H9 (cell line): ENCODE data around the gene TMEM63C. TPM values are rescaled to one million over a fixed set of nuclear protein-coding genes. Genes with fewer than 3 reads are reported as not detected.

Experiments used
- DNase-seq: peaks from one replicate; pipeline ENCODE4 v3.0.0-alpha.2; 2017
- H2AFZ ChIP-seq: one replicate; pipeline ENCODE4 v1.6.1; 2013; ENCODE audit warnings: mild to moderate bottlenecking, low read length, control low read depth, moderate library complexity
- H2AK5ac ChIP-seq: 2 replicates; pipeline ENCODE4 v1.6.1; 2013; ENCODE audit warnings: low read length, control low read depth, mixed read lengths; ENCODE audit not compliant: insufficient read length
- H2BK120ac ChIP-seq: one replicate; pipeline ENCODE4 v1.6.1; 2013; ENCODE audit warnings: low read depth, mild to moderate bottlenecking, low read length, control low read depth, inconsistent platforms; ENCODE audit not compliant: poor library complexity, severe bottlenecking
- H2BK12ac ChIP-seq: 2 replicates; pipeline ENCODE4 v1.6.1; 2013; ENCODE audit warnings: low read length, control low read depth, mixed read lengths, low read depth; ENCODE audit not compliant: insufficient read length
- H2BK15ac ChIP-seq: 2 replicates; pipeline ENCODE4 v1.6.1; 2013; ENCODE audit warnings: low read depth, low read length, control low read depth
- H2BK20ac ChIP-seq: one replicate; pipeline ENCODE4 v1.6.1; 2013; ENCODE audit warnings: low read depth, mild to moderate bottlenecking, low read length, control low read depth, inconsistent platforms; ENCODE audit not compliant: poor library complexity, severe bottlenecking
- H2BK5ac ChIP-seq: 2 replicates; pipeline ENCODE4 v1.6.1; 2013; ENCODE audit warnings: low read length, control low read depth, mixed read lengths; ENCODE audit not compliant: insufficient read length
- H3K14ac ChIP-seq: 2 replicates; pipeline ENCODE4 v1.6.1; 2013; ENCODE audit warnings: low read length, control low read depth; ENCODE audit not compliant: insufficient read depth
- H3K18ac ChIP-seq: 2 replicates; pipeline ENCODE4 v1.6.1; 2013; ENCODE audit warnings: low read depth, mild to moderate bottlenecking, mixed read lengths, low read length, control low read depth; ENCODE audit not compliant: insufficient read length
- H3K23ac ChIP-seq: 2 replicates; pipeline ENCODE4 v1.6.1; 2013; ENCODE audit warnings: low read length, control low read depth, mixed read lengths, low read depth; ENCODE audit not compliant: insufficient read length
- H3K23me2 ChIP-seq: 2 replicates; pipeline ENCODE4 v1.6.1; 2013; ENCODE audit warnings: low read depth, mild to moderate bottlenecking, mixed read lengths, low read length, control low read depth; ENCODE audit not compliant: insufficient read length, poor library complexity, severe bottlenecking
- H3K27ac ChIP-seq: 2 replicates; pipeline ENCODE4 v1.5.1; 2013; ENCODE audit warnings: low read length, control low read depth, mixed read lengths, low read depth; ENCODE audit not compliant: insufficient read length
- H3K27me3 ChIP-seq: 2 replicates; pipeline ENCODE4 v1.6.1; 2013; ENCODE audit warnings: low read length, control low read depth, inconsistent platforms; ENCODE audit not compliant: insufficient read depth
- H3K4ac ChIP-seq: 2 replicates; pipeline ENCODE4 v1.6.1; 2013; ENCODE audit warnings: low read depth, mild to moderate bottlenecking, control low read depth, inconsistent platforms, low read length, moderate library complexity
- H3K4me1 ChIP-seq: 2 replicates; pipeline ENCODE4 v1.6.1; 2013; ENCODE audit warnings: low read length, control low read depth, inconsistent platforms; ENCODE audit not compliant: insufficient read depth
- H3K4me2 ChIP-seq: 2 replicates; pipeline ENCODE4 v1.6.1; 2013; ENCODE audit warnings: low read length, control low read depth, mixed read lengths; ENCODE audit not compliant: insufficient read length, insufficient read depth
- H3K56ac ChIP-seq: 2 replicates; pipeline ENCODE4 v1.6.1; 2013; ENCODE audit warnings: low read depth, mild to moderate bottlenecking, mixed read lengths, low read length, control low read depth; ENCODE audit not compliant: insufficient read length
- H3K79me1 ChIP-seq: 2 replicates; pipeline ENCODE4 v1.6.1; 2013; ENCODE audit warnings: low read depth, mild to moderate bottlenecking, moderate library complexity, low read length, control low read depth, inconsistent platforms; ENCODE audit not compliant: insufficient read depth, poor library complexity, severe bottlenecking
- H3K79me2 ChIP-seq: 2 replicates; pipeline ENCODE4 v1.6.1; 2013; ENCODE audit warnings: low read length, control low read depth, inconsistent platforms; ENCODE audit not compliant: insufficient read depth
- H3K9ac ChIP-seq: 2 replicates; pipeline ENCODE4 v1.6.1; 2013; ENCODE audit warnings: low read length, control low read depth, mixed read lengths; ENCODE audit not compliant: insufficient read length; ENCODE audit errors: extremely low read depth
- H3K9me3 ChIP-seq: one replicate; pipeline ENCODE4 v1.6.1; 2013; ENCODE audit warnings: low read depth, low read length, inconsistent platforms; ENCODE audit not compliant: control insufficient read depth
- H3T11ph ChIP-seq: one replicate; pipeline ENCODE4 v1.6.1; 2013; ENCODE audit warnings: mild to moderate bottlenecking, low read length, control low read depth, inconsistent platforms
- H4K20me1 ChIP-seq: one replicate; pipeline ENCODE4 v1.6.1; 2013; ENCODE audit not compliant: control insufficient read depth, insufficient read length, insufficient read depth
- H4K5ac ChIP-seq: 2 replicates; pipeline ENCODE4 v1.6.1; 2013; ENCODE audit warnings: low read depth, mild to moderate bottlenecking, mixed read lengths, low read length, control low read depth; ENCODE audit not compliant: insufficient read length
- H4K8ac ChIP-seq: replicated peaks from 2 replicates; pipeline ENCODE4 v1.6.1; 2013; ENCODE audit warnings: low read length, control low read depth, mixed read lengths, low read depth; ENCODE audit not compliant: insufficient read length
- H4K91ac ChIP-seq: 2 replicates; pipeline ENCODE4 v1.6.1; 2013; ENCODE audit warnings: low read depth, mild to moderate bottlenecking, moderate library complexity, mixed read lengths, low read length, control low read depth; ENCODE audit not compliant: insufficient read length
- H3K27ac Mint-ChIP-seq, 3 experiments: 2 replicates in 2 of 3; 3 replicates in 1 of 3; pipeline ENCODE4 v1.8.0; 2020 to 2021; ENCODE audit warnings: mixed read lengths in 3 of 3, mild to moderate bottlenecking in 1 of 3, moderate library complexity in 1 of 3
- H3K27me3 Mint-ChIP-seq: 2 replicates; pipeline ENCODE4 v1.8.0; 2021; ENCODE audit warnings: low read depth, mild to moderate bottlenecking, moderate library complexity, mixed read lengths
- H3K36me3 Mint-ChIP-seq, 3 experiments: 2 replicates in 2 of 3; 3 replicates in 1 of 3; pipeline ENCODE4 v1.8.0; 2020 to 2021; ENCODE audit warnings: low read depth in 3 of 3, mixed read lengths in 3 of 3; ENCODE audit not compliant: insufficient read depth in 1 of 3
- H3K4me1 Mint-ChIP-seq, 2 experiments: 2 replicates each; pipeline ENCODE4 v1.8.0; 2020; ENCODE audit warnings: mixed read lengths in 2 of 2
- H3K4me3 Mint-ChIP-seq, 2 experiments: 2 replicates in 1 of 2; 3 replicates in 1 of 2; pipeline ENCODE4 v1.8.0; 2020 to 2021; ENCODE audit warnings: mild to moderate bottlenecking in 2 of 2, mixed read lengths in 2 of 2, moderate library complexity in 1 of 2
- H3K9me3 Mint-ChIP-seq, 2 experiments: 2 replicates in 1 of 2; 3 replicates in 1 of 2; pipeline ENCODE4 v1.8.0; 2020; ENCODE audit warnings: mild to moderate bottlenecking in 2 of 2, mixed read lengths in 2 of 2, moderate library complexity in 1 of 2
- CTCF ChIP-seq: fragments of 200-600 bp; sonication (generic); conservative IDR thresholded peaks from 3 replicates; pipeline ENCODE4 v1.8.0; 2021; ENCODE audit warnings: antibody characterized with exemption, mild to moderate bottlenecking
- WGBS: extraction: QIAGEN DNeasy Blood & Tissue Kit; methylation state at CpG from one replicate; pipeline ENCODE4 v1.1.7; 2013; ENCODE audit warnings: missing lambda C conversion rate, low lambda C conversion rate, mixed read lengths; ENCODE audit not compliant: insufficient read length; ENCODE audit errors: extremely low coverage; 5-methylcytosine and 5-hydroxymethylcytosine counted together
- total RNA-seq: library from RNA; stranded (reverse); gene quantifications from 2 replicates; pipeline ENCODE4 v1.2.1, GENCODE V29; 2021

TMEM63C gene
- total RNA-seq, 1 experiment from 2014 or later = 2.2 TPM

GRCh38 chr14:77208291-77208978, 26.8 kb downstream of the TMEM63C start:
- Histone ChIP-seq H3K4me1 (peaks cover 3% of the 10 kb centered on the region; the same call in 1 of the 2 replicates), H3K23me2 (no peaks in the 10 kb centered on the region), H3K9ac (no peak overlapping the region), H3K9me3 (no peaks in the 10 kb centered on the region), H4K20me1 (no peaks in the 10 kb centered on the region), H3K4me2 (no peak overlapping the region), H4K5ac (no peak overlapping the region), H2BK20ac (no peak overlapping the region), H3K4ac (no peak overlapping the region), H4K8ac (no peak overlapping the region), H3K79me2 (no peaks in the 10 kb centered on the region), H3K79me1 (no peaks in the 10 kb centered on the region), H2BK15ac (no peak overlapping the region), H3K56ac (no peak overlapping the region), H2AK5ac (no peak overlapping the region), H3T11ph (no peak overlapping the region), H2BK5ac (no peak overlapping the region), H3K23ac (no peak overlapping the region), H4K91ac (no peak overlapping the region), H3K18ac (no peak overlapping the region), H2AFZ (no peak overlapping the region), H2BK120ac (no peak overlapping the region), H2BK12ac (no peak overlapping the region), H3K27me3 (no peaks in the 10 kb centered on the region), H3K14ac (no peak overlapping the region), H3K27ac (no peak overlapping the region)
- Mint-ChIP-seq H3K36me3 (no peaks in the 10 kb centered on the region), H3K27me3 (peaks cover 9% of the 10 kb centered on the region), H3K4me3 (no peak overlapping the region), H3K9me3 (no peaks in the 10 kb centered on the region; a peak in 1 of 5 replicates), H3K27ac (no peak overlapping the region), H3K4me1 (peaks cover 24 to 30% of the 10 kb centered on the region in 2 experiments)
- TF ChIP-seq CTCF = no peak
- WGBS = no CpG with 5 or more reads among the region's 10 CpGs
- DNase-seq = peak; percentile 87
